ENCODE measurements around the gene ESPNL. TPM values are rescaled to one million over a fixed set of nuclear protein-coding genes. Genes with fewer than 3 reads are reported as not detected.

The ESPNL gene
- polyA plus RNA-seq, 1 donor (not counting 4 experiments of a cell fraction or from before 2014, with no cell fraction given), result 0.16 TPM

- no peak overlapping the region for H3K4me2 ChIP-seq (ENCODE audit: control insufficient read depth, extremely low read depth, insufficient read depth, low read depth, low read length)
- TF ChIP-seq EZH2 (IDR thresholded peaks at IDR 0.05; ENCODE audit: low read length) (no peak), CTCF (optimal IDR thresholded peaks at IDR 0.05 in 1 of 3, IDR thresholded peaks at IDR 0.05 in 1 of 3, conservative IDR thresholded peaks at IDR 0.05 in 1 of 3; ENCODE audit: extremely low read depth in 1 of 3, insufficient read depth in 2 of 3, low read length in 3 of 3) (no peak)
- H3K4me1 ChIP-seq (ENCODE audit: control insufficient read depth, extremely low read depth, insufficient read depth, low read length), result no peaks in the 10 kb centered on the region
- no peaks in the 10 kb centered on the region for H4K20me1 ChIP-seq (ENCODE audit: control insufficient read depth, extremely low read depth, insufficient read depth, low read length)
- DNase-seq (ENCODE audit: low read depth, low spot score), result no peak
- H3K79me2 ChIP-seq (ENCODE audit: control insufficient read depth, insufficient read depth, low read length), result no peaks in the 10 kb centered on the region
- no peak overlapping the region for H3K9ac ChIP-seq (ENCODE audit: control insufficient read depth, extremely low read depth, insufficient read depth, low read length)
- H3K9me1 ChIP-seq (ENCODE audit: control insufficient read depth, extremely low read depth, insufficient read depth, low read length), result no peaks in the 10 kb centered on the region
- no peak for FAIRE-seq
- no peak overlapping the region for H3K4me3 ChIP-seq (ENCODE audit: control insufficient read depth in 2 of 3, extremely low read depth in 1 of 3, insufficient read depth in 2 of 3, low read depth in 1 of 3, low read length in 3 of 3)
- no peaks in the 10 kb centered on the region for H3K9me3 ChIP-seq (ENCODE audit: control insufficient read depth, low read depth, low read length)
- dilution Hi-C loops (cut with MboI; ENCODE audit: extremely low pct_ligation_motif_present, low sequenced_read_pairs), result no loop called here
- no peak overlapping the region for H3K27ac ChIP-seq (ENCODE audit: control insufficient read depth, insufficient read depth, low read length)
- H3K36me3 ChIP-seq (ENCODE audit: control insufficient read depth in 2 of 2, extremely low read depth in 1 of 2, insufficient read depth in 2 of 2, low read length in 2 of 2), result no peaks in the 10 kb centered on the region
- H2AFZ ChIP-seq (ENCODE audit: control insufficient read depth, low read length), result no peak overlapping the region
- no peaks in the 10 kb centered on the region for H3K27me3 ChIP-seq (ENCODE audit: control insufficient read depth, extremely low read depth, insufficient read depth, low read length)
Observed at GRCh38 chr2:238151628-238152235, 51.6 kb downstream of the ESPNL start.

DNA sequence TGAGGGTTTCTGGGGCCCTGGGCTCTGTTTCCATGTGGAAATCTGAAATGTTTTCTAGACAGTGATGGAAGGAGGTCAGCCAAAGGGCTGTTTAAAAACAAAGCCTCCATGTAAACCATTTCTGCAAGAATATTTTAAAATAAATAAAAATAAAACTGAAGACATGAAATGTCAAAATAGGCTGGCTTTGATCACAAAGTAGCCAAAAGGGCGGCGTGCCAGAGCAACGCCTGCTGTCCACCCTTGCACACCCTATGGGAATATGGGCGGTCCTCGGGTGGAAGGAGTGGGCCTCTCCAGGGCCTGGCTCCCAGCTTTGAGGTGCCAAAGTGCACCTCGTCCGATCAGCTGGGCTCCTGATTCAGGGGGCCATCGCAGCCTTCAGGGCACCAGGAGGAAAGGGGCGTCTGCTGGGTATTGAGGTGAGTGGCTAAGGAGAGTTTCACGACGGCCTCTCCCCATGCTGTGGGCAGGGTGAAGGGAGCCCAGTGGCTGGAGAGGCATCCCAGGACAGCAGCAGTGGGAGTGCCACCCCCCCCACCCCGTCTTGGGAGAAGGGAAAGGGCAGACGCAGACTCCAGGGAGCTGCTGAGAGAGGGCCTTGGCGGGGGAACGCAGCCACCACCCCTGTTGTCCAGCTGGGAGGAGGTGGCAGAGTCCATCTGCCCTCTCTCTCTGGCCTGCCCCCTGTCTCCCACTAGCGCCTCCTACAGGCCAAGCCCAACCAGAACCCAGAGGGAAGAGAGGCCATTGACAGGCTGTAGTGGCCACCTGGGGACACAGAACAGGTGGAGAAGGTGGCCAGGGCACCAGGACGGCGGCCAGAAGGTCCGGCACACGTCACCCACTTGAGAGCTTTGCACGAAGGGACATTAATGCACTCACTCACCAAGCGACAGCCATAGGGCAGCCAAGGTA, 52.9 kb downstream of the ESPNL start:
- Histone ChIP-seq H3K9me1 (ENCODE audit: control insufficient read depth, extremely low read depth, insufficient read depth, low read length) (no peaks in the 10 kb centered on the region), H4K20me1 (ENCODE audit: control insufficient read depth, extremely low read depth, insufficient read depth, low read length) (no peaks in the 10 kb centered on the region), H3K9ac (ENCODE audit: control insufficient read depth, extremely low read depth, insufficient read depth, low read length) (no peak overlapping the region), H2AFZ (ENCODE audit: control insufficient read depth, low read length) (no peak overlapping the region), H3K79me2 (ENCODE audit: control insufficient read depth, insufficient read depth, low read length) (no peaks in the 10 kb centered on the region), H3K27ac (ENCODE audit: control insufficient read depth, insufficient read depth, low read length) (no peak overlapping the region), H3K4me1 (ENCODE audit: control insufficient read depth, extremely low read depth, insufficient read depth, low read length) (no peaks in the 10 kb centered on the region), H3K9me3 (ENCODE audit: control insufficient read depth, low read depth, low read length) (no peaks in the 10 kb centered on the region), H3K27me3 (ENCODE audit: control insufficient read depth, extremely low read depth, insufficient read depth, low read length) (no peaks in the 10 kb centered on the region), H3K4me2 (ENCODE audit: control insufficient read depth, extremely low read depth, insufficient read depth, low read depth, low read length) (no peak overlapping the region), H3K4me3 (ENCODE audit: control insufficient read depth in 2 of 3, extremely low read depth in 1 of 3, insufficient read depth in 2 of 3, low read depth in 1 of 3, low read length in 3 of 3) (no peak overlapping the region), H3K36me3 (ENCODE audit: control insufficient read depth in 2 of 2, extremely low read depth in 1 of 2, insufficient read depth in 2 of 2, low read length in 2 of 2) (no peaks in the 10 kb centered on the region)
- TF ChIP-seq EZH2 (IDR thresholded peaks at IDR 0.05; ENCODE audit: low read length), result no peak
- peak in 2 of 3 experiments; percentile 24 to 32 for TF ChIP-seq CTCF (optimal IDR thresholded peaks at IDR 0.05 in 1 of 3, IDR thresholded peaks at IDR 0.05 in 1 of 3, conservative IDR thresholded peaks at IDR 0.05 in 1 of 3; ENCODE audit: extremely low read depth in 1 of 3, insufficient read depth in 2 of 3, low read length in 3 of 3)
- no peak for FAIRE-seq
- dilution Hi-C loops (cut with MboI; ENCODE audit: extremely low pct_ligation_motif_present, low sequenced_read_pairs), result no loop called here
- no peak for DNase-seq (ENCODE audit: low read depth, low spot score)
